HG03439 (cell line): ENCODE results near the gene HFM1.
"Not testable (repeated sequence)": the region's sequence is repeated elsewhere in the genome, so short reads cannot be mapped to it uniquely, and the experiment has no call there.

Experiments
- ATAC-seq: cut with Tn5 transposase; IDR thresholded peaks from one replicate; pipeline ENCODE4 v1.9.1; 2021; ENCODE audit warnings: mild to moderate bottlenecking, moderate library complexity; ENCODE audit not compliant: unreplicated experiment

The HFM1 gene

GRCh38 chr1:91404151-91405012 lies at the start of gene HFM1:
HFM1 (minus strand) TSS chr1:91404837; CDS start chr1:91401082, 3,755 bp downstream.
- ATAC-seq, result peak; percentile 98

DNA sequence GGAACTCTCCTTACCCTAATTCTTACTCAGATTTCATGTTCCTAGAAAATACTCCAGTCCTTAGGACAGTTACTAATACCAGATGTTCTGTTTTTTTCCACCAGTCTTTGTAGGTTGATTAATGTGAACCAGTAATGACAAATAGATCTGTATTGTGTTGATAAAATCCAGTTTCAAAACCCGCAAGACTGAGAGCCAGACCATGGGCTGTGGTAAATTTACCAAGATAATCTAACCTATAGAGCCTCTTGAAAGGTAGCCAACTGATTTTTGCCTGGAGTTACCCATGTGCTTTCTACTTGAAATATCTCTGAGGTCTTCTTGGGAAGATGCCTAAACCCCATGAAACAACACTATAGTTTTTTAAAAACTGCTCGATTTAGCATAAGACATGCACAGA lies 49.5 kb upstream of the HFM1 start:
- ATAC-seq, result no peak

DNA sequence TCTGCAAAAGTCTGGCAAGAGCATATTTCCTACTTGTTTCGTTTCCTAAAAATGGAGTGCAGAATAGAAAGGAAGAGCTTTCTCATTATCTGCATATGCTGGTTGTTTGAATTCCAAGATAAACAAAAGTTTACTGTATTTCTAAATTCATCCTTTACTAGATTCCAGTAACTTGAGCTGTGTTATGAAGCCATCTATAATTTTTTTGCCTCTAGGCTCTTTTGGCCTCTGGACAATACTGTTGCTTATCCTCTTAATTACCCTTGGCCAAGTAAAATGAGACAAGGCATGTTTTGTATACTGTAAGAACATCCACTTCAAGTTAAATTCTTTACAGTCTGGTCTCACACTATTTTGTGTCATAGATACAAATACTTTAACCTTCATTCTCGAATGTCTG lies 45.6 kb upstream of the HFM1 start:
- ATAC-seq, result no peak

- not testable (repeated sequence) for ATAC-seq
These were observed 43.1 kb upstream of the HFM1 start for GRCh38 chr1:91447782-91448181.

DNA sequence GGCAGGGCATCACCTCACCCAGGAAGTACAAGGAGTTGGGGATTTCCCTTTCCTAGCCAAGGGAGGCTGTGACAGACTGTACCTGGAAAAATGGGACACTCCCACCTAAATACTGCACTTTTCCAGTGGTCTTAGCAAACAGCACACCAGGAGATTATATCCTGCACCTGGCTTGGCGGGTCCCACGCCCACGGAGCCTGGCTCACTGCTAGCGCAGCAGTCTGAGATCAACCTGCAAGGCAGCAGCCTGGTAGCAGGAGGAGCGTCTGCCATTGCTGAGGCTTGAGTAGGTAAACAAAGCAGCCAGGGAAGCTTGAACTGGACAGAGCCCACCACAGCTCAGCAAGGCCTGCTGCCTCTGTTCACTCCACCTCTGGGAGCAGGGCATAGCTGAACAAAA lies 37.3 kb upstream of the HFM1 start:
- not testable (repeated sequence) for ATAC-seq

GRCh38 chr1:91440847-91441246 lies 36.2 kb upstream of the HFM1 start:
- no peak for ATAC-seq

- no peak for ATAC-seq
These were observed 34.4 kb upstream of the HFM1 start for GRCh38 chr1:91439016-91439415.

GRCh38 chr1:91428182-91428798 lies 23.7 kb upstream of the HFM1 start:
- ATAC-seq, result no peak

- ATAC-seq, result no peak
These were observed 23.1 kb upstream of the HFM1 start for GRCh38 chr1:91427741-91428140.

- not testable (repeated sequence) for ATAC-seq
These were observed 17.9 kb upstream of the HFM1 start for GRCh38 chr1:91422523-91422922.

- ATAC-seq, result no peak
These were observed 7.7 kb upstream of the HFM1 start for GRCh38 chr1:91412371-91412770.

DNA sequence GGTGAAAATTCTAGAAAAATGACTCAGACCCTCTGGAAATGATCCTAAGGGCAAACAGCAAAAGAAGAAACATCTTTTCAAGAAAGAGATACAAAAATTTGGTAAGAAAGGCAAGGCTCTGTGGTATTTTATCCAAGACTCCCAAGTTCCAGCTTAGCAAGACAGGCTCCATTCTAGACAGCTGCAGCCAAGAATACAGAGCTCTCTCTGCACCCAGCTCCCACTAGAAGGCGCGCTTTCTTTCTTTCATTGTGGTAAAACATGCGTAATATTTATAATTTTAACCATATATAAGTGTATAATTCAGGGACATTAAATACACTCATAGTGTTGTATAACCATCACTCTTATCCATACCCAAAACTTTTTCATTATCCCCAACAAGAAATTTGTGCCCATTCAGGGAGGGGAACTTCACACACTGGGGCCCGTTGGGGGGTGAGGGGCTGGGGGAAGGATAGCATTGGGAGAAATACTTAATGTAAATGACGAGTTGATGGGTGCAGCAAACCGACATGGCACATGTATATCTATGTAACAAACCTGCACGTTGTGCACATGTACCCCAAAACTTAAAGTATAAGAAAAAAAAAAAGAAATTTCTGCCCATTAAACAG lies 2.2 kb upstream of the HFM1 start:
- no peak for ATAC-seq

- no peak for ATAC-seq
These were observed 2.6 kb downstream of the HFM1 start for GRCh38 chr1:91402023-91402422.

- no peak for ATAC-seq
These were observed 4.4 kb downstream of the HFM1 start for GRCh38 chr1:91400133-91400725.

DNA sequence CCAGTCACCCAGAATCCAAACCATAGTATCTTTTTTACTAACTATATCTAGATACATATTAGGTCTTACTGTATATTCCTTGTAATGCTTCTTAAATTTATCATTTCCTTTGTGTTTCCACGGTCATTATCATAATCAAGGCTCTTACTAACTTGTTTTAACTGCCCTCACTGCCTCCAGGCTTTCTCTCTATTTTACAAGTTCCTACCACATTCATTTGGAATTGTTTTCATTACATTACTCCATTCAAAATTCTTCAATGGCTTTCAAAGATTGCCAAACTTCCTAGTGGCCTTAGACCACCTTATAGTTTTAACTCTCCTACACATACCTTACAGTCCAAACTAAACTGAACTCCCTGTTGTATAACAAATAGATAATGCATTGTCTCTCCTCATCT lies 6.3 kb downstream of the HFM1 start:
- no peak for ATAC-seq

DNA sequence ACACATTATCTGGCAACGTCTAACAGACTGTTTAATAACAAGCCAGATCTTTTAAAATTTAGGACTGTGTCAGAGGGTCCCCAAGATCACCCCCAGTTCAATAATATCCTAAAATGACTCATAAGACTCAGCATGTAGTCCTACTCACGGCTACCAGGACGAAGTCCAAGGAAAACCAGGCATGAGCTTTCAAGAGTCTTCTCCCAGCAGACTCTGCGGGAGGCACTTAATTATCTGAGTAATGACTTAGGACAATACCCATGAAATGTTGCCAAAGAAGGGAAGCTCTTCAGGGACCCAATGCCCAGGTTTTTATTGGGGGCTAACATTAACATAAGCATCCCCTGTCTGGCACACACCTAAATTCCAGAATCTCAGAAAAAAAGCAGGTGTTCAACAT lies 7.0 kb downstream of the HFM1 start:
- no peak for ATAC-seq

- ATAC-seq, result no peak
These were observed 11.6 kb downstream of the HFM1 start for GRCh38 chr1:91393042-91393441.

DNA sequence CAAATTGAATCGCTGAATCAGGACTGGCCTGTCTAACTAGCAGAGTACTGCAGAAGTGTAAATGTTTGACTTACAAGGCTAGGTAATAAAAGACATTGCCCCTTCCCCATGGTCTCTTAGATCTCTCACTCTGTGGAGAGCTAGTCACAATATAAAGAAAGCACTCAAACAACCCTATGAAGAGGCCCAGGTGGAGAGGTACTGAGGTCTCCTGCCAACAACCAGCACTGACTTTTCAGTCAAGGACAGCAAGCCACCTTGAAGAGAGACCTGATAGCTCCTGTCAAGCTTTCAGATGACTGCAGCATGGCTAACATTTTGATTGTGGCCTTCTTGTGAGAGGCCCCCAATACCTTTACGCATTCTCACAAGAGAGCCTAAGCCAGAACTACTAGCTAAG lies 18.5 kb downstream of the HFM1 start:
- no peak for ATAC-seq

DNA sequence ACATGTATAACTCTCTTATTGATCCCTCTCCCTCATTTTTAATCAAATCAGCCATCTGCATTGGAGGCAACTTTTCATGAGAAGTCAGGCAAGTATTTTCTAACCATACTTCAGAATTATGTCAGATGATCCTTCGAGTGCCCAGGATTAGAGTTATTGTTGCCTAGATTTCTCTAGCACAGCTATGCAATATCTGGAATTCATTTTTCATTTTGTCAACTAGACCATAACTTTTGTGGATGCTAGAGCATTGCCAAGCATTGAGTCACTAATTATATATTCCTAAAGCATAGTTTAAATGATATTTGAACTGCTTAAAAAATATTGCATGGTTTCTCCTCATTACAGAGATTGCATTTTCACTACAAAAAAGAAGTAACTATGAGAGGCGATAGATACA lies 21.2 kb downstream of the HFM1 start:
- ATAC-seq, result no peak

DNA sequence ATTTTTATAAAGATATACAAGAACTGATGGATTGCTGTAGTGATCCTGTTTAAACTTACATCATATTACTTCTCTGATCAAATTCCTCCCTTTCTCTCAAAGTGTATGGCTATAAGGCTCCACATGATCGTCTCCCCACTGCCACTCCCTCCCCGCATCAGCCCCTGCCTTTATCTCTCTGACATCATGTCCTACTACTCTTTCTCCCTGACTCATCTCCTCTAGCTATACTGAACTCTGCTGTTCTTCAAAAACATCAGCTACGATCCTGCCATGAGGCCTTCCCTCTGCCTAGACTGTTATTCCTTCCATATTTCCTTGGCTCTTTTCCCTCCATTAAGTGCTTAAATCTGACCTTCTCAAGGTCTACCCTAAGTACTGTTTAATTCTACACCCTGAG lies 22.8 kb downstream of the HFM1 start:
- no peak for ATAC-seq

DNA sequence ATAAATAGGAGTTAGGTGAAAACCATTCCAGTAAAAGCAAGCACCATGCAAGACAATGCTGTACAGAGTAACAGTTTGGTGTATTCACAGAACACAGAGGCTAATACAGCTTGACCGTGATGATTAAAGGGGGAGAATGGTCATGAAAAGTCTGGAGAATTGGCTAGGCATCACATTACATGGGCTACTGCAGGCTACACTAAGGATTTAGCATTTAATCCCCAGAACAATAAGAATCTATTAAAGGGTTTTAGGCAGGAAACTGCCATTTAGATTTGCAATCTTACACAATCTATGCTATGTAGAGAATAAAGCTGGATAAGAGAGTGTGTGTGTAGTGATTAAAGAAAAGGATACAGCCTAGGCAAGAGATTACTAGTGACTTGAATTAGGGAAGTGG lies 30.6 kb downstream of the HFM1 start:
- ATAC-seq, result no peak

- not testable (repeated sequence) for ATAC-seq
These were observed 32.4 kb downstream of the HFM1 start for GRCh38 chr1:91372230-91372629.
